HUDEP-2 (cell line): ENCODE measurements around the gene DOK5.

ENCODE experiments used
- DNase-seq, 76 experiments: peaks; one replicate each; lab custom pipeline; 2025; ENCODE audit not compliant: unreplicated experiment in 76 of 76; lab: John Stamatoyannopoulos, UW

The DOK5 gene

DNA sequence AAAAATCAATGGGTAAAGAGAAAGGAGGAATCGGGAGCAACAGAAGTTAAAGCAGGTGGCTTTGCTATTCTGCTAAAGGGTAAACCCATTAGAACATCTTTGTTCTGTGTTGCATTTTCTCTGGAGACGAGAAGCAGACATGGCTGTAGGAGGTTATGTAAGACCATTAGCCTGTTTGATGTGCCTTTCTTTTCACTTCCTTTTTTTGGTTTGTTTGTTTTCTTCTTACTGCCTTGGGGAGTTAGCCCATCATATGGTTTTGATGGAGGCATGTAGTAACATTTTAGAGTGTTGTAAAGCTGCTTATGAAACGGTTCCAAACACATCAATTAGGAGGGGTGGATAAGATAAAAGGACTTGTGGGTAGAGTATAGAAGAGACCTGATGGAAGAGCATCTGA lies 131.0 kb downstream of the DOK5 start:
- no peak for DNase-seq

DNA sequence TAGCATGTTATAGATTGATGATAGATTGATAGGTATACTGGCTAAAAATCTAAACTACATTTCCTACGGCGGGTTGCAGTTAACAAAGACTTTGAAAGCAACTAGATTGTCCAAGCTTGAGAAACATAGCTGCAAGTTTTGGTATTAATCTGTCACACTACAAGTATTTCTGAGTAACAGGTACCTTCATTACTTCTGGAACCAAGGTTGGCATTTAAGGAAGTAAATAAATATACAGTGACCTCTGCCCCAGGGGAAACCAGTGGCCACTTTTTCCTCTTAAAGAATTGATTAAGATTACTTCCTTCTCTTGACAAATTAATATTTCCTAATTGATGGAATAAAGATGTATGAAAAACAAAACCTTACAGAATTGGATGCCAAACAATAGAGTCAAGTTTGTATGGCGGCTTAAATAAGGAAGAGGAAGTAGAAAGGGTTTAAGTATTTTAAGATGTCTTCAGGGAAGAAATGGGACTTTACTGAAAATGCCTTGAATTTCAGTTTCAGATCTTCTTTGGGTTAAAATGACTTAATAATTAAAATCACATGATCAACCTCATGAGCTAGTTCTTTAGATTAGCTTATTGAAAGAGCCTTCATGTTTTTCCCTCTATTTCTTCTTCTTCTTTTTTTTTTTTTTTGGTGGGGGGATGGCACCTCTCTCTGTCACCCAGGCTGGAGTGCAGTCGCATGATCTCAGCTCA lies 132.8 kb downstream of the DOK5 start:
- DNase-seq: no peak

DNA sequence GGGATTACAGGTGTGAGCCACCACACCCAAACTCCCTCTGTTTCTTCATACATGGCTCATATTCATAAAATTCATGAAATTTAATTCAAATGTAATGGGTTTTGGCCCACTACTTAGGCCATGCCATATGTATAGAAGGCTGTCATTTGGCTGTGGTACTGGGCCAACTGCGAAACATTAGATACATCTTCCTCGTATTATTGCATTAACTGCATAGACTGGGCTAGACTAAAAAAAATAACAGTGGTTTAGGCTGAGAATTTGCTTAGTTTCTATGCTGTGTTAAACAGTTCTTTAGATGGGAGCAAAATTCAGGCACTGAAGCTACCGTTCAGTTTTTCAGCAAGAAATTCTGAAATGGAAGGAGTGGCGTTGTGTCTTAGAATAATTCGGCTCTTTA lies 133.6 kb downstream of the DOK5 start:
- DNase-seq: no peak

DNA sequence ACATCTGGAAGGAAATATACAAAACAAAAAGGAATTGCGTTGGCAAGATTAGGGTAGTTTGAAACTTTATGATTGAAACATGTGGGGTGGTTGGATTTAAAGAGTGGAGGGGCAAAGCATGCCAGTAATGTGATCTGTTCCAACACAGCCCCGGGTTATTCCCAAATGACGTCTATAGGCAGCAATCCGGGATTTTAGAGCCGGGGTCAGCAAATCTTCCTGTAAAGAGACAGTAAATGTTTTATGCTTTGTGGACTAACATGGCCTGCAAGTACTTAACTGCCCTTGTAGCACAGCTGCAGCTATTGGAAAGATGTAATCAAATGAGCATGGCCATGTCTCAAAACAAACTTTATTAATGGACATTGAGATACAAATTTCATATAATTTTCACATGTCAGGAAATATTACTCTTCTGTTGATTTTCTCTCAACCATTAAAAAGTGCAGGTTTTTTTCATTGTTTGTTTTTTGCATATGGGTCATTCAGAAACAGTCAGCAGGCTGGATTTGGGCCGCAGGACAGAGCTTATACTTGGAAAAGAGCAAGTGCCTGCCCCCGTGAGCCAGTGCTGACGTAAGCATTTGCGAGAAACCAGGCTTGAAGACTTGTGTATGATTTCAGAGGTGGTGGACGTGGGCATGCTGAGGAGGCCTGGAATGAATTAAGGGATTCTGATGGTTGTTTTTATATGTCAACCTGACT lies 136.5 kb downstream of the DOK5 start:
- DNase-seq: no peak

DNA sequence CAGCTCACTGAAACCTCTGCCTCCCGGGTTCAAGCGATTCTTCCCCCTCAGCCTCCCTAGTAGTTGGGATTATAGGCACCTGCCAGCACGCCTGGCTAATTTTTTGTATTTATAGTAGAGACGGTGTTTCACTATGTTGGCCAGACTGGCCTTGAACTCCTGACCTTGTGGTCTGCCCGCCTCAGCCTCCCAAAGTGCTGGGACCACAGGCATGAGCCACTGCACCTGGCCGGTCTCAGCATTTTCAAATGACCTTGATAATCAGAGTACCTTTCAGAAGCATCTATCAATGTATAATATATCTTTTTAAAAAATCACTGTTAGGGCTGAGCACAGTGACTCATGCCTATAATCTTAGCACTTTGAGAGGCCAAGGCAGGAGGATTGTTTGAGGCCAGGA lies 143.0 kb downstream of the DOK5 start:
- DNase-seq: no peak

DNA sequence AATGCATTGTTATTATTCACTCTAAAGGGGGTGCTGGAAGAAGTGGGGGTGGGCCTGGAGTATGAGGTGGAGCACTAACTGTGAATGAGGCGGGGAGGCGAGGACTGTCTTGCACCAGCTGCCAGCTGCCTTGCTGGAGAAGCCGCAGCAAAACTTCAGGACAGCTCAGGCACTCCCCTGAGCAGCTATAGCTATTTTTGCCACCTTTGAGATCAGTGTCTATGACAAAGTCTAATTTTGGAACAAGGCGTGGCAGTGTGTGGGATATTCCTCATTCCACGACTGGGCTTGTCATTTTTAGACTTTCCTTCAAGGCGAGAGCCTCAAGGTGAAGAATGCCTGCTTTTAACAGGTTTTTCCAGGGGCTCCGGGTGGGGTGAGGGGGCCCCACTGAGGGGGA lies 143.8 kb downstream of the DOK5 start:
- no peak for DNase-seq

DNA sequence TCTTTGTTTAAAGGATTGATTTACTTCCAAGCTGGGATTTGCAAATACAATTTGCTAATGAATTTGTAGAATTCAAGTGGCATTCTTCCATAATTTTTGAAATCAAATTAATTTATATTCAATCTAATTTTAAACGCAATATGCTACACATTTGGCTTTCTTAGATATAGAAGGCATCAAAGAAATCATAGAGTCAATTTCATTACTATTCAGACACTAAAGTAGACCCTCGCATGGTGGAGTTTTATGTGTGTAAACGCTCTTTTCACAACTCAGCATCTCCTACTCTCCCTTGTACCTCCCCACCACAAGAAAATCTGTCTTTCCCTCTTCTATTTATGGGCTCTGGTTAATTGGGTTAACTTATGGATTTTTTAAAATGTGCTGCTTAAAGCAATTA lies 144.3 kb downstream of the DOK5 start:
- no peak for DNase-seq

DNA sequence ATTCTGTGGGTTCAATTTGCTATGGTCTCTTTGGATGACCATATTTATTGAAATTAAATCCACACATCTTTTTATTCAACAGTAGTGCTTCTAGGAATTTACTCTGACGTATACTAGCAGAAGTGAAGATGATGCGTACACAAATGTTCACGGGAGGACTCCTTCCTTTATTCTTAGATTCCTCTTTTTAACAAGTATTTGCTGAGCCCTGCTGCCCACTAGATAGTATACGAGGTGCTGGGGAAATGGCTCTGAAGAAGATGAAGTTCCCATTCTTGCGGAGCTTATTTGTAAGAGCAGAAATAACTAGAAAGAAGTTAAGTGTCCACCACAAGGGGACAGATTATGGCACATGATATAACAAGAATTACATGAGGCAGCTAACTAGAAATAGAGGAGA lies 145.2 kb downstream of the DOK5 start:
- no peak for DNase-seq

DNA sequence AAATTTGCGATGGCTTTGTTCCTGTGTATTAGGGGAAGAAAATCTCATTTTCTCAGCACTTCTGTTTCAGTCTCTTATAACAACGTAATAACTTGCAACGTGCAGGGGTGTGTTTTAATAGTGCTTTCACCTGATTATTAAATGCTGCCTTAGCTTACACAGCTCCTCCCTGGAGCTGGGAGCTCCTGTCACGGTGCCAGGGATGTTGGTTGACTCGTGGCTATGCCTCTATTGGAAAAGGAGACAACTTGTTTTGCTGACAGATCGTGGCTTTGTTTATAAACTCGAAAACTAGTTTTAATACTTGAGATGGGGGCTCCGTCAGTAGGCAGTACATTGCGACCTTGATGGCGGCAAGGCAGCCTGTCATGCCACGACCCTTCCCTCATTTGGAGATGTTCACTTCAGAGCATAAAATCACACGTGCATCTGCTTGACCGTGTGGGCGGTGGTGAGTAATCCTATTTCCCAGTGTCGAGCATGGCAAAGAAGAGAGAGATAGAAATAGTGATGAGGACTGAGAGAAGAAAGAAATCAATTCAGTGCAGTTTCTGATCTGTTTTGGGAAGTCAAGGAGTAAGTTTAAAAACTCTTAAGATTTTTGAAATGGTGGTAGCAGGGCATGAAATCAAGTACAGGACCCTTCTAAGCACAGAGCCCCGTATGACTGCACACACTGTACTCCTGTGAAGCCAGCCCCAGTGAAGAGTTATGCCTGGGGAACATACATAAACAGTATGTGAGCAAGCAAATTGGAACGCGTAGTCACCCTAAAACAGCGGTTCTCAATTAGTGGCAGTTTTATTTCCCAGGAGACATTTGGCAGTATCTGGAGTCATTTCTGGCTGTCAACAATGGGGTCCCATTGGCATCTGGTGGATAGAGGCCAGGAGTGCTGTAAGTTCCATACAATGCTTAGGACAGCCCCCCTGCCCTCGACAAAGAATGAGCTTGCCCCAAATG lies 147.2 kb downstream of the DOK5 start:
- DNase-seq: no peak

DNA sequence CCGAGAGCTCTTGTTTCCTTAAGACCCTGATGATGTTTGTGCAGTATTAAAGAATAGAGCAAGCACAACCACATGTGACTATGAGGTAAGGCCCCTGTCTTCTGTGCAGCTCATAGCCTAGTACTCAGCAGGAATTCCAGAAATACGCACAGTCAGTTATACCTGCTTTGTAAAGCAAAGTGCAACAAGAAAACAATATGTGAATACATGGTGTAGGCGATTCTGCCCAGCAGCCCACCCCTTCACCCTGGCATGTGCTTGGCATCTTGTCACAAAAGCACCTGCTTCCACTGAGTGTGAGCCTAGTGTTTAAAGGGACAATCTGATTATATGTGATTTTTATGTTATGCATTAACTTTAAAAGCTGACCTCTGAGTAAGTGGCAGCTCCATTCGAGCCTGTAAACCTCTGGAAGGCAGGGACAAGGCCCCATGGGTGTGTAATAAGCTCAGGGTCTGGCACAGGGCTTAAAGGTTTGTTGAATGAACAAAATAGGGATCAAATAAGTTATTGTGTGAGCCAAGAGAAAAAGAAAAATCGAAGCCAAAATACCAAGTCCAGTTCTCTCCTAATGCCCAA lies 148.7 kb downstream of the DOK5 start:
- no peak for DNase-seq

DNA sequence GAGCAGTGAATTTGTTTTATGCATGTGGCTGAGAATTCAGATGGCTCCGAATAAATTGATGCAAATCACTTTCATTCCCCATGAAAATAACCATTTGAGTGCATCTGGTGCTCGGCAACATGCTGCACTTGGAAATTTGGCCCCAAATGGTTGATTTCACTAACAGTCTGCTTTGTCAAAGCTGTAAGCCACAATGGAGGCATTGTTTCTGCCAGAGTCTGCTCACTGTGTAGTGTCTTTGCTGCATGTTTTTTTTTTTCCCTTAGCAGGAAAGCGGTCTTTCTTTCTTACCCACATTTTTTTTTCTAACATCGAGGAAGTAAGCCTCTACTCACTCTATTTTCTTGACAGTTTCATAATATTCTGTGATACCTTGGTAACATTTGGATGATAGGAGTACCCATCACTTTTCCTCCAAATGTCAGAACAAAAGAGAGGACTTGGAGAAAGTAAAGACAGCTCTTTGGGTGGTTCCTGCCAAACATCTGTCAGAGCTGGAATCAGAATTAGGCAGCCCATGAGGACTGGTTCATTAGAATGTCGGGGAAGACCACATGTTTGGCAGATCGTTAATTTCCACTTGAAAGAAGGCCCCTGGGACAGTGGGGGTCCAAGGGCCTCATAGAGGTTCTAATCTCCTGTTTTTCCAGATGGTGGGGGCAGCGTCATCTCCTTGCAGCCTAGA lies 149.5 kb downstream of the DOK5 start:
- no peak for DNase-seq

DNA sequence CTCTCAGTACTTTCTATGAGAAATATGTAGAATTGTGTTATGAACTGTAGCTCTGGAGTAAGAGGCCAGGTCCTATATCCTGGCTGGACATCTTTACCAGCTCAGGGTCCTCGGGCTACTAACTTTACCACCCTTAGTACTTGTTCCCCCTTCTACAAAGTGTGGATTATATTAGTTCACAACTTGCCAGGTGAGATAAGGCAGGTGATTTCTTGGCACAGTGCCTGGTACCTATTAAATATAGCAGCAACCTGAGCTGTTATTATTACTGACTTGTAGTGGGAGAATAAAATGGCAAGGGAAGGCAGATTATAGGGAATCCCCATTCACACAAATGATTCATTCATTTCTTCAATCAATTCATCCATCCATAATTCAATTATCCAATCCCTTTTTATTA lies 150.1 kb downstream of the DOK5 start:
- DNase-seq: no peak

DNA sequence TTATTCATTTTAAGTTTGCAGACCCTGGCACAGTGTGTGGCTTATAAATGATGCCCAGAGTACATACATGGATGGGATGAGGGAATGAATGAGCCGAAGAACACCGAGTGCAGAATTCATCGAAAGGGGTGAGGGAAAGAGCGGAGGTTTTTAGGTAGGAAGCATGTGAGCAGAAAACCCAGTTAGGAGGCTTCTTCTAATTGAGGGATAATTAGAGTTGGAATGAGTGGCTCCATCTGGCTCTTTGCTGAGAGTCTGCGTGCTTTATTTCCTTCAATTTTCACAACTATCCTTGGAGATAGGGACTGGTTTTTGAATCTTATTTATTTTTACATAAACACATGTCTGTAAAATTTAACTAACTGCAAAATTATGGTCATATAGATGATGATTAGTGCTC lies 150.7 kb downstream of the DOK5 start:
- no peak for DNase-seq

DNA sequence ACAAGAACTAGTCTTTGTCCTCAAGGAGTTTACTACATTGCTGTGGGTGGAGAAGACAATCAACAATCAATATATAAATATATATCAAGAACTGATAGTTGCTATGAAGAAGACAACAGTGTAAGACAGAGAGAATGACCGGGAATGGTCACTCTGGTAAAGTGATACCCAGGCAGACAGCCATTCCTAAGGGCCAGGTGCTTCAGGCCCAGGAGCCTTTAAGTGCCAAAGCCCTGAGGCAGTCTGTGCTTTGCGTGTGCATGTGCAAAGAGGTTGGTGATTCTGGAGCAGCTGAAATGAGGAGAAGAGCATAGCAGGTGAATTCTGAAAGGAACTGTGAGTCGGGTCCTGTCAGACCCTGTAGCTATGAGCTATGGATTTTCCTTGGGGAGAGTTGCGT lies 154.2 kb downstream of the DOK5 start:
- no peak for DNase-seq

DNA sequence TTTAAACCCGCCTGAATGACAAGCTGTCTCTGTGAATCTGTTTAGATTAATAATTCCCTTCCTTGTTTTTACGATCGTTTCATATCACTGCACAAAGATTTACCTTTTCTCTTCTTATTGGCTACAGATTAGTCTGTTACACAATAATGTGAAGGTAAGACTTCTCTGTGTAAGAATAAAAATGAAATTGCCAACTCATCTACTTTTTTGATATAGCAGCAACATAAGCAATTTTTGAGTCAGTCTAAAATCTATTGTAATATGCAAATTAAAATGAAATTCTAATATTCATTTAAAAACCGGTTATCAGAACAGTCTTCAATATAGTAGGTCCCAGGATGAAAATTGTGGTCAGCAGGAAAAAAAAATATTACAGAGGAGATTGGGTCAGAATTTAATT lies 155.2 kb downstream of the DOK5 start:
- DNase-seq: no peak

DNA sequence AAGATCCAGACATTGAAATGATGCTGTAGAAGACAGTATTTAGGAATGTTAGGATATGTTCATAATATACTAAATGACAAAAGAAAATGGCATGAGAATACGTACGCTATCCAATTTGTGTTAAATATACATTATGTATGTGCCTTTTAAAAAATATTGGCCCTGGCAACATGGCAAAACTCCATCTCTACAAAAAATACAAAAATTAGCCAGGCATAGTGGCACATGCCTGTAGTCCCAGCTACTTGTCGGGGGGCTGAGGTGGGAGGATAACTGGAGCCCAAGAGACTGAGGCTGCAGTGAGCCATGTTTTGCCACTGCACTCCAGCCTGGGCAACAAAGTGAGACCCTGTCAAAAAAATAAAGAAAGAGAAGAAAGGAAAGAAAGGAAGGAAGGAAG lies 155.7 kb downstream of the DOK5 start:
- no peak for DNase-seq

DNA sequence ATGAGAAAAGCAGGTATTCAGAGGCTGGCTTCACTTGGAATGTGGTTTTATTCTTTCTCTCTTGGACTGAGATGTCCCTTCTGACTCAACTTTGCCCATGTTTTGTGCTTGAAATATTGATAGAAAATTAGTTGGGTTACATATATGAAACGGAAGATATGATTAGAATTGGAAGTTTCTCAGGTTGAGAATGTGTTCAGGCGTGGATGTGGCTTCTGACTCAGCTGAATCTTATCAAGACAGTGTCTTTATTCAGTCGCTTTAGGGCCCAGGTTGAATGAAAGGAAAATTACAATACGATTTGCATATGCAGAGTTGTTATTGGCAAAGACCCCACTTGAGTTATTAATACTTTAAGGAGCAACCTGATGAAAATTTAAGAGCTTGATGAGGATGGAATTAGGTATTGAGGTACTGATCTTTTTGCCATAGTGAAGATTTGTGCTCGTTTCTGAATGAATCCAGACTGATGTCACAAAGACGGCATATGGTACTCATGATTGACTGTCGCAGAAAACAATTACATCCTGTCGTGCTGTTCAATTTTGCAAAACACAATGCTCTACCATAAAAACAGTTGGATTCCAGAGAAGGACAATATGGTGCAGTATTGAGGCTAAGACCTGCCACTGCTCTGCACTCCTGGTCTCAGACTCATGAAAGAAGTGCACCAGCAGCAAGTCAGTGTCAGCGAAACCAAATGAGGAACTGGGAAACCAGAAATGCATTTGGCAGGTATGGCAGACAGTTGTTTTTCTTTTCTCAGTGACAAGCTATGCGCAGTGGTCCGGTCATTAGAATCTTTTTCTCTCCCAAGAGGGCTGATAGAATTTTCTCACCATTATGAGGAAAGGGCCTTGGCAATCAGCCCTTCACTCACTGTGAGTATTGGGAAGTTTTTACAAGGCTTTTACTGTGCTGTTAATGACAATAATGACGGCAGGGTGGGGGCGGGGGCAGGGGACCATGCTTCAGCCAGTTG lies 158.3 kb downstream of the DOK5 start:
- no peak for DNase-seq

DNA sequence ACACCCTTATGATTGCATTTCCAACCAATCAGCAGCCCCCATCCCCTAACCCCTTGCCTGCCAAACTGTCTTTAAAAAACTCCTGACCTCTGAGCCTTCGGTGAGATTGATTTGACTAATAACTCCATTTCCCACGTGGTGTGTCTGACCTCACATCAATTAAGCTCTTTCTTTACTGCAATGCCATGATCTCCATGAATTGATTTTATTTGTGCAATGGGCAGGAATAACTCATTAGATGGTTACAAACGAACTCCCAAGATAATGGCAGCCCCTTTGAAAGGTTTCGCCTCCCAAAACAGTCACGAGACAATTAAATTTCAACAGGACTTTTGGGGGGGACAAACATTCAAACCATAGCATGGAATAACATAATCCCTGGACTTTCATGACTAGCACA lies 161.2 kb downstream of the DOK5 start:
- no peak for DNase-seq

DNA sequence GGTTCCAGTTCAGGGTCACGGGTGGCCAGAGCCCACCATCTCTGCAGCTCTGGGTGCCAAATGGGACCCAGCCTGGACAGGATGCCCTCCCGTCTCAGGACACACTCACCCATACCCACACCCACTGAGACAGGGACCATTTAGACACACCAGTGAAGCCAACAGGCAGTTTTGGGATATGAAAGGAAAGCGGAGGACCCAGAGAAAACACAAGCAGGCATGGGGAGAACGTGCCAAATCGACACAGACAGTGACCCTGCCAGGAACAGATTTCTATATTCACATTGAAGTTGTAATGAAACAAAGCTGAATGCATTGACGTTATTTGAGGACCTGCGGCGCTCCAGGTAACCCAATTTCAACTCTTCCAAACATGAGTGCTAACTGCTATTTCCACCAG lies 164.5 kb downstream of the DOK5 start:
- DNase-seq: no peak
